ENCODE data around the gene PCP2. TPM values are rescaled to one million over a fixed set of nuclear protein-coding genes. Genes with fewer than 3 reads are reported as not detected.

Gene PCP2
- total and polyA plus RNA-seq, 2 of the 8 experiments (the other 6 are each of a cell fraction or from before 2014, with no cell fraction given): not detected

DNA sequence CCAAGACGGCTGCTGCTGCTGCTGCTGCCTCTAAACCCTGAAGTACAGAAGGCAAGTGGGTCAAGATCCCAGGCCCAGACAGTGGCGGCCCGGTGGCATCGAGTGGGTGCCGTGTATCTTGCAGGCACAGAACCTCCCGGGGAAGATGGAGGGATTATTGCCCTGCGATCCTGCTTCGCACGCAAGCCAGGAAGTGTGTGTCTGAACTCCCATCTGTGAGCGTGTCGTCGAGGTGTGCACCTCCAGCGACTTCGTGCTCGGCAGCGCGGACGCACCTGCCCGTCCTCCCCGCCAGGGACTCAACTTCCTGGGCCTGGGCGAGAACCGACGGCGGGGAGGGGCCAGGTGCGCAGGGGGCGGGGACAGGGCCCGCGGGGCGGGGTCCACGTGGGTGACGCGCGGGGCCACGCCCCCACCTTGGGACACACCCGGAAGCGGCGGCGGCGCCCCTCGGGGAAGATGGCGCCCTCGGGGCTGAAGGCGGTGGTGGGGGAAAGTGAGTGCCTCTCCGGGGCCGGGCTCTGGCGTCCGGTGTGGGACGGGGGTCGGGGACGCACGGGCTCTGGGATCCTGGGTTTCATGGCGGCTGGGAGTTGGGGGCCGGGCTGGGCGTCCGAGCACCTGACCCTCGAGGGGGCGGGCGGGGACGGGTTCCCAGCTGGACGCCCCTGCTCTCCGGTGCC, 3.3 kb upstream of the PCP2 start, which contains the start of gene STXBP2:
STXBP2 (plus strand) TSS at position 420 of the 683 bp plus-strand sequence; CDS start at position 460, 40 bp downstream.
- DNase-seq (ENCODE audit: low read depth in 1 of 2, low spot score in 2 of 2) (peak; percentile 64 to 97), FAIRE-seq (no peak)
- no peak within 1 kb of the TSS for H3K23ac ChIP-seq (ENCODE audit: insufficient read length)
- H3K36me3 ChIP-seq (ENCODE audit: control insufficient read depth in 2 of 4, insufficient read depth in 4 of 4, low read length in 3 of 4): peaks cover 0 to 6% (median 0%) of the 10 kb centered on the region in 4 experiments; a peak in 3 of 8 replicates
- no peak within 1 kb of the TSS for H3K56ac ChIP-seq (replicated peaks; ENCODE audit: insufficient read length, low read depth, low read length)
- no peak within 1 kb of the TSS for H2AFZ ChIP-seq (ENCODE audit: low read length)
- peaks cover 3 to 17% of the 10 kb centered on the region in 2 experiments for H4K20me1 ChIP-seq (replicated peaks in 1 of 2; ENCODE audit: control insufficient read depth in 1 of 2, insufficient read depth in 2 of 2, low read length in 2 of 2)
- H3K9me3 ChIP-seq (ENCODE audit: insufficient read depth in 2 of 2, low read depth in 1 of 2, low read length in 1 of 2): no peaks in the 10 kb centered on the region; a peak in 1 of 4 replicates
- H2BK12ac ChIP-seq (ENCODE audit: low read depth, low read length): peak within 1 kb of the TSS; percentile 78; the same call in 1 of the 2 replicates
- H3K14ac ChIP-seq (ENCODE audit: insufficient read length): no peak within 1 kb of the TSS
- no peak within 1 kb of the TSS for H2BK5ac ChIP-seq (ENCODE audit: low read depth, low read length)
- no peak within 1 kb of the TSS for H2BK120ac ChIP-seq (replicated peaks; ENCODE audit: low read depth, low read length)
- WGBS, 2 experiments (ENCODE audit: extremely low coverage in 1 of 2, insufficient coverage in 1 of 2, insufficient read length in 1 of 2, insufficient replicate concordance in 2 of 2, low coverage in 1 of 2, low lambda C conversion rate in 2 of 2, missing lambda C conversion rate in 1 of 2): 41% methylated on average over 16 of the region's 61 CpGs; no CpG with 5 or more reads in 1 of the 2 experiments
- H4K8ac ChIP-seq (ENCODE audit: extremely low read depth, insufficient read depth, low read length): peak within 1 kb of the TSS; percentile 96
- POLR2A ChIA-PET (ENCODE audit: partially characterized antibody): interaction anchor here (0.8 to 5.7 kb wide), 5 partner anchors 11 to 114 kb away, joined by 3 to 34 read pairs (median 5); partner anchors contain the start of genes CAMSAP3 and MCOLN1
- peak within 1 kb of the TSS; percentile 34 to 85 for H3K4me2 ChIP-seq (ENCODE audit: insufficient read depth in 1 of 2, low read depth in 2 of 2, low read length in 2 of 2)
- peaks cover 5% of the 10 kb centered on the region; the same call in 1 of the 2 replicates for H3K23me2 ChIP-seq (ENCODE audit: low read depth, low read length)
- no peak within 1 kb of the TSS for H2BK20ac ChIP-seq (ENCODE audit: low read length)
- H4K91ac ChIP-seq (replicated peaks; ENCODE audit: insufficient read length, low read length): no peak within 1 kb of the TSS
- CTCF ChIA-PET (ENCODE audit: partially characterized antibody): interaction anchor here (1.3 to 1.8 kb wide), 5 partner anchors 13 to 69 kb away, joined by 3 to 10 read pairs (median 7); no protein-coding TSS in a partner anchor
- H3K27me3 ChIP-seq (replicated peaks in 1 of 4; ENCODE audit: control insufficient read depth in 3 of 4, extremely low read depth in 1 of 4, insufficient read depth in 3 of 4, low read length in 3 of 4): peaks cover 3 to 19% (median 16%) of the 10 kb centered on the region in 4 experiments
- H2BK15ac ChIP-seq (ENCODE audit: low read length): peak within 1 kb of the TSS; percentile 98; the same call in 1 of the 2 replicates
- H3K4ac ChIP-seq (replicated peaks; ENCODE audit: insufficient read length, low read depth, low read length): peak within 1 kb of the TSS; percentile 69
- peaks cover 0 to 6% (median under 1%) of the 10 kb centered on the region in 4 experiments; a peak in 3 of 7 replicates for H3K4me1 ChIP-seq (replicated peaks in 1 of 4; ENCODE audit: control insufficient read depth in 3 of 4, insufficient read depth in 4 of 4, low read length in 3 of 4)
- peak within 1 kb of the TSS; percentile 34; the same call in 1 of the 2 replicates for H2AK5ac ChIP-seq (ENCODE audit: low read depth, low read length)
- peak within 1 kb of the TSS; percentile 54 to 63 (median 56); a peak in 6 of 7 replicates for H3K9ac ChIP-seq (replicated peaks in 1 of 4; ENCODE audit: extremely low read depth in 1 of 4, low read depth in 3 of 4, low read length in 3 of 4)
- H3K79me2 ChIP-seq (ENCODE audit: control insufficient read depth in 1 of 2, insufficient read depth in 2 of 2, low read length in 2 of 2): peaks cover 0 to 3% of the 10 kb centered on the region in 2 experiments; a peak in 1 of 4 replicates
- H4K5ac ChIP-seq (ENCODE audit: insufficient read length, low read depth, low read length): no peak within 1 kb of the TSS
- peak within 1 kb of the TSS; percentile 67 to 88 (median 68) for H3K4me3 ChIP-seq (ENCODE audit: extremely low read depth in 1 of 4, insufficient read depth in 2 of 4, low read depth in 3 of 4, low read length in 4 of 4)
- no peaks in the 10 kb centered on the region; the same call in 1 of the 2 replicates for H3K79me1 ChIP-seq (ENCODE audit: low read depth, low read length)
- H3K27ac ChIP-seq (ENCODE audit: low read depth, low read length): 0 out of 2 replicates have a peak within 1 kb of the TSS, but pooled peaks have one; percentile 23
- no peak within 1 kb of the TSS; the same call in 1 of the 2 replicates for H3K18ac ChIP-seq (ENCODE audit: extremely low read depth, low read length)
- TF ChIP-seq JUN (IDR thresholded peaks at IDR 0.05; ENCODE audit: low read depth, low read length): no peak
- peak; percentile 69 for TF ChIP-seq TAF7 (optimal IDR thresholded peaks at IDR 0.05; ENCODE audit: borderline replicate concordance, low read depth, low read length)
- TF ChIP-seq SP4 (IDR thresholded peaks at IDR 0.05; ENCODE audit: low read length): peak; percentile 74; the same call in 1 of the 2 replicates
- peak; percentile 81 for TF ChIP-seq CREB1 (IDR thresholded peaks at IDR 0.05)
- no peak for TF ChIP-seq EZH2 (IDR thresholded peaks at IDR 0.05; ENCODE audit: low read depth, low read length, severe bottlenecking)
- TF ChIP-seq YY1 (IDR thresholded peaks at IDR 0.05; ENCODE audit: low read depth, low read length): peak; percentile 90
- TF ChIP-seq POU5F1 (IDR thresholded peaks at IDR 0.05; ENCODE audit: low read depth, low read length): no peak
- TF ChIP-seq, protein P1, sequence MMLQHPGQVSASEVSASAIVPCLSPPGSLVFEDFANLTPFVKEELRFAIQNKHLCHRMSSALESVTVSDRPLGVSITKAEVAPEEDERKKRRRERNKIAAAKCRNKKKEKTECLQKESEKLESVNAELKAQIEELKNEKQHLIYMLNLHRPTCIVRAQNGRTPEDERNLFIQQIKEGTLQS (IDR thresholded peaks at IDR 0.05; ENCODE audit: insufficient read depth, low read depth, low read length): no peak
- no peak for TF ChIP-seq KDM1A (IDR thresholded peaks at IDR 0.05; ENCODE audit: borderline replicate concordance, low read length)
- no peak for TF ChIP-seq HDAC2 (IDR thresholded peaks at IDR 0.05; ENCODE audit: borderline replicate concordance in 1 of 2, low read depth in 2 of 2, low read length in 2 of 2)
